HTERT RPE-1 (cell line): ENCODE measurements around the gene ZBTB46.
"Not testable (repeated sequence)": the region's sequence is repeated elsewhere in the genome, so short reads cannot be mapped to it uniquely, and the experiment has no call there.

Experiments
- in situ Hi-C: fragments of 300-500 bp; cut with MboI; formaldehyde crosslinking; loops from 4 replicates; pipeline ENCODE4 v1.14.3; 2020; ENCODE audit warnings: low sequenced_read_pairs

ZBTB46 gene

DNA sequence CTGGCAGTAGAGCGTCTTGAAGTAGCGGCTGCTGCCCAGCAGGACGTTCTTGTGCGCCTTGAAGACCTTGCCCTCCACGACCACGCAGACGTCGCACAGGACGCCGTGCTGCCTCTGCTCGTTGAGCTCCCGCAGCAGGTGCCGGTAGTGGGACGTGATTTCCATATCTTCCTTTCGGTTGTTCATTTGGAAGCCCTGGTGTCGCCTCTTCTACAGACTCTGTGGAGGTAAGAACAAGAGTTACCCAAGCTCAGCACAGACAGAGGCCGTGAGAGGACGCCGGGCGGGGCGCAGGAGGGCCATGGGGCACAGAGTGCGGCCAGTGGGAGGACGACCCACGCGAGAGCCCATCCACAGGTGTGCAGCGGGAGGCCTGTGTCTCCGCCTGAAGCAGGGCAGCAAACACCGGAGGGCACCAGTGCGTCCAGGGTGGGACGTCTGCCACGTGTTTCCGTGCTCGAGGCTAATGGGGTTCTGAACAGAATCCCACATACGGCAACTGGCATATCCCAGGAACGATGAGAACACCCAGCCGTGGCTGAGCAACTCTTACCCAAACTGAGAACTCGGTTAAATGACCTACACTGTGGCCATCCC, 40.4 kb downstream of the ZBTB46 start:
- in situ Hi-C loops, result no loop called here

DNA sequence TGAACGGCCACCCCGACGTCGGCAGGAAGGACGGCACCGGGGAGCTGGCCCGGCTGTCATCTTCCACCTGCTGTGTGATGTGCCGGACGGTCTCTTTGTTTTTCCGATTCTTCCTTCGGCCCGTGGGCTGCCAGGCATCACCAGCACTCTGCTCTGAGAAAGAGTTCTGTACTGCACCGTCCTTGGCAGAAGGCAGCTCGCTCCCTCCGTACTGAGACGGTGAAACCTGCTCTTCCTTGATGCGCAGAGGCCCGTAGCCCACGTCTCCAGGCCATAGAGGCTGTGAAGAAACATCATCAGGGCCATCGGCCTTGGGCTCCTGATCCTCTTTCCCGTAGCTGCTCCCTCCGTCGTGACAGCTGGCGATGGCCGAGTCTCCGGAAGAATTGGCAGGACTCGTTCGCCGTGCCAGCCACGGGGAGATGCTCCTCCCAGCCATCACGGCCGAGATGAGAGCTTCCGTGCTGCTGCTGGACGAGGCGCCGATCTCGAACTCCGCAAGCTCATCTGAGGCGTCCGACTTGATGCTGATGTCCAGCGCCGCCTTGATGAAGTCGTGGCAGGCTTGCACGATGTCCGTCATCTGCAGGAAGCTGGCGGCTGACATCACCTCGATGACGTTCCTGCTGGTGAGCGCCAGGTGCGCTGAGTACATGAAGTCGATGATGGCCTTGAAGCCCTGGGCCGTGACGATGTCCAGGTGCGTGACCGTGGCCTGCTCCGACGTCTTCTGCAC, 41.1 kb downstream of the ZBTB46 start:
- in situ Hi-C loops, result no loop called here

DNA sequence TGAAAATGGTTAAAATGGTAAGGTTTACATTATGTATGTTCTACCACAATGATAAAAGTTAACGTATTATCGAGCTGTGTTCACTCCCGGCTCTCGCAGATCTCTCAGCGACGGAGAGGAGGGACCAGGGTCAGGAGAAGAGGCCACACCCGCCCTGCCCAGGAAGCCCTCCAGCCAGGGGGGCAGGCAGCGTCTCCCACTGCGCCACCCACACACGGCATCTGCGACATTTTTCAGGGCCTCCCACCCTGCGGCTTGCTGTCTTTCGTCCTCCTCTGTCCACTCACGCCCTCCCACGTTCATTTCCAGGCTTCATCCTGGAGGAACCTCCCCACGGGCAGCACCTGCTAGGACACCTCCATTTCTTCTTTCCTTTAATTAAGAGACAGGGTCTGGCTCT, 43.3 kb downstream of the ZBTB46 start:
- in situ Hi-C loops, result no loop called here

DNA sequence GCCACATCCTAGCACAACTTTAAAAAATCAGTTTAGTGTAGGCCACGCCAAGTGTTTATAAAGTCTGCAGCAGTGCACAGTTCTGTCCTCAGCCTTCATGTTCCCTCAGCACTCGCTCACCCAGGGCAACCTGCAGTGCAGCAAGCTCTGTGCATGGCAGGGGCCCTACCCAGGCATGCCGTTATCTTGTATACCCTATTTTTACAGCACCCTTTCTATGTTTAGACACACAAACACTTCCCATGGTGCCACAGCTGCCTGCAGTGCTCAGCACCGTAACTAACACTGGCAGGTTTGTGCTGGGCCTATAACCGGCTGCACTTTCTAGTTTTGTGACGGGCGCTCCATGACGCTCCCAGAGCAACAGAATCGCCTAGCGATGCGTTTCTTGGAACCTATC, 43.8 kb downstream of the ZBTB46 start:
- in situ Hi-C loops, result no loop called here

DNA sequence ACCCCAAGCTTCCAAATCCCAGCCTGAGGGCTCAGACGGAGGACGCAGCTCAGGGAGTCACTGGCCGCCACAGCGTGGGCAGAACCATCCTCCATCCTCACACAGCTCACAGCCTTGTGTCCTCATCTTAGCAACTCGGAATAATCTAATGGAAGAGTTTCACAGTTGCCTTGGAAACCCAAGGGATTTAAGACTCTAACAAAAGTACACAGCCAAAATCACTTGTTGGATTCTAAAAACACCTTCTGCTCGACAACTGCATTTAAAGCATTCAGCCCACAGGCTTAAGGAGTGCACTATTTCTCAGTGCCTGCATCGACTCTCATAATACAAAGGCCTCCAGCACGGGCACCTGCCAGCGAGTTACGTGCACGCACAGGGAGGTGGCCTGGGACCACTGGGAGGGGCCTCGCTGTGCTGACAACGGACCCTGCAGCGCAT, 45.4 kb downstream of the ZBTB46 start:
- in situ Hi-C loops, result no loop called here

DNA sequence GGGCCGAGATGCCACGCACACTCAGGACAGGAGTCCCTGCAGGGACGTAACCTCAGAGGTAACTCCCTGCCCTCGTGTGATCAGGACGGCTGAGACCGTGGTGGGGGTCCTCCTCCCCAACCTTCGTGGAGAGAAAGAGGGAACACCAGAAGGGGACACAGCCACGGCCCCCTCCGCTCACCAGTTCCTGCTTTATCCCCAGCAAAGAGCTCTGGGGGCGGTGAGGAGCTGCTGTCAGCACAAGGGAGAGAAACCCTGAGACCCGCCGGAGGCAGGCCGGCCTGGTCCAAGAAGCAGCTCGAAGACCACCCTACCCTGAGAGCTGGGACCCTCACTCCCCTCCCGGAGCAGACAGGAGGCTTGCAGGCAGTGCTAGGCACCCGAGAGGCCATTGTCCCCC, 47.1 kb downstream of the ZBTB46 start:
- in situ Hi-C loops, result no loop called here

DNA sequence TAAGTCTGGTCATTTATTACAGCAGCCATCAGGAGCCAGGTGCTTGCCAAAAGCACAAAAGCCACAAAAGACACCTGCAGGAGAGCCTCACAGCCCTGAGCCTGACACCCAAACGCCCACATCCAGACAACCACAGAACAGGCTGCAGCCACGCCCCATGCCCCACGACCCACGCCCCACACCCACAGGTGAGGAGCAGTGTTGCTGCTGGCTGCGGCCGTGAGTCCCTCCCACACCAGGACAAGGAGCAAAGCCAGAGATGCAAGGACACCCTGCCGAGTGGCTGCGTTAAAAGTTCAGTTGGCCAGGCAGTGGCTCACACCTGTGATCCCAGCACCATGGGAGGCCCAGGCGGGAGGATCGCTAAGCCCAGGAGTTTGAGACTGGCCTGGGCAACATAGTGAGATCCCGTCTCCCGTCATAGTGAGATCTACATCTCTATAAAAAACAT, 48.5 kb downstream of the ZBTB46 start:
- in situ Hi-C loops, result no loop called here

DNA sequence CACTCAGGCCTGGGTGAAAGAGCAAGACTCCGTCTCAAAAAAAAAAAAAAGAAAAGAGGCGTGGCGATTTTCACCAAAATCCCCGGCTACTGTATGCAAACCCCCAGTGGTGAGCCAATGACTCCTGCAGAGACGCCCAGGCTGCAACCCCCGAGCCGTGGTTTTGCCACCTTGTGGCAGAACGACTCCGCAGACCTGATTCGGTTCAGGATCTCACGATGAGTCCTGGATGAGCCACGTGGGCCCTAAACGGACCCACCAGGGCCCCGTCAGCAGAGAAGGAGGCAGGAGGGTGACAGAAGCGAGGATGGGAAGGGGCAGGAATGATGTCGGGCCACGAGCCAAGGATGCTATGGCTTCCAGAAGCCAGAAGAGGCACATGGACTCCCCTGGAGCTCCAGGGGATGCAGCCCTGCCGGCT, 49.0 kb downstream of the ZBTB46 start:
- in situ Hi-C loops, result no loop called here

DNA sequence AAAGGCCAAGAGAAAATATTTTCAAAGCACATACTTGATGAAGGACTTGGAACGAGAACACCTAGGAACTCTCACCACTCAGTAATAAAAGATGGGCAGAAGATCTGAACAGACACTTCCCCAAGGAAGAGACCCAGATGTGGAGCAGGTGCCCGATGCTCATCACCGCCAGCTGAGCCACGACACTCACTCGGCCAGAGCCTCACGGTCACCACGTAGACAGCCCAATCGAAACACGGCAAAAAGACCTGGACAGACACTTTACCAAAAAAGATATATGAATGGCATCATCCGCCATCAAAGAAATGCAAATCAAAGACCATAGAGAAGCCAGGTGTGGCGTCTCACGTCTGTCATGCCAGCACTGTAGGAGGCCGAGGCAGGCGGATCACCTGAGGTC, 49.9 kb downstream of the ZBTB46 start:
- in situ Hi-C loops, result no loop called here

DNA sequence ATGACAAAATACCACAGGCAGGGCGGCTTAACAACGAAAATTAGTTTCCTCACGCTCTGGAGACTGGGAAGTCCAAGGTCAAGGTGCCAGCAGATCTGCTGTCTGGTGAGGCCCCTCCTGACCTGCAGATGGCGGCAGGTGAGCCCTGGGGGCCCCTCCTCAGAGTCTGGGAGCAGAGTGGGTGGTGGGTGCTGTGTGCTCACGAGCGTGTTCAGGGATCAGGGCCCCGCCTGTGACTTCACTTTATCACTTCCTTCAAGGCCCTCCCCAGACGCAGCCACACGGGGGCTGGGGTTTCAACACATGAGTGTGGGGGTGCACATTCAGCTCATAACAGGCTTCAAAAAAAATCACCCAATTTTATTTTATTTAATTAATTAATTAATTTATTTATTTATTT, 52.2 kb downstream of the ZBTB46 start:
- in situ Hi-C loops, result no loop called here

DNA sequence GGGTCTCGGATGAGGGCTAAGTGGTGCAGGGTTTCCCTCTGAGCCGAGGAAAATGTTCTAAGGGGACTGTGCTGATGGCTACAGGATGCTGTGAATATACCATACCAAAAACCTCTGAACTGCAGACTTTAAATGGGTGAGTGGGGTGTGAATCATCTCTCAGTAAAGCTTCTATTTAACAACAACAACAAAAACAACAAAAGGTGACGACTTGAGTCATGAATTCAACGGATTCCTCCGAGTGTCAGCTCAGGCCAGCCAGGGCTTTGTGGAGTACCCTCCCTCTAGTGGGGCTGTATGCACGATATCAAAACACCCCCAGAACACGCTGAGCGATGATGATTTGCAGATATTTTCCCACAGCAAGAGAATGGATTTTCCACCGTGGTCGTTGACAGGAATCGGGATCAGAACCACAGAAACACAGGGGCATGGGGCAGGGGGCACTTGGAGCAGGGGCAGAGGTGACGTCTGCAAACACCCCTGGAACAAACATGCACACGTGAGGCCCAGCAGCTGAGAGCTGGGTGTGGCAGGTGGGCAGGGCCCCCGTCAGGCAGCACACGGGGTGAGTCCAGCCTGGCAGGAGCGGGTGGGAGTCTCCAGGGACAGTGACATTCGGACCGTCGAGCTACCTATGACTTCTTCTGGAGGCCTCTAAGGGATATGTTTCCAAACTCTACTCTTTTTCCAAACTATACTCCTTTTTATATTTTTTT, 52.9 kb downstream of the ZBTB46 start:
- in situ Hi-C loops, result no loop called here

DNA sequence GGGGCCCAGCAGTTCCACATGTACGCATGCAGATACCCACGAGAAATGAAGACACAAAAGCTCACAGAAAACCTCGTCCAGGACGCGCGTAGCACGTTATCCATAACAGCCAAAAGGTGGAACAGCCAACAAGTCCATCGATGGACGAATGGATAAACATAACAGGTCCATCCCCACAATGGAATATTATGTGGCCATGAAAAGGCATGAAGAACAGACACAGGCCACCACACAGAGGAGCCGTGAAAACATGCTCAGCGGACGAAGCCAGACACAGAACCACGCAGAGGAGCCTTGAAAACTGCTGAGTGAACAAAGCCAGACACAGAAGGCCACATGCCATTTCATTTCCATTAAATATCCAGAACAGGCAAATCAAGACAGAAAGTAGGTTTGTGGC, 53.5 kb downstream of the ZBTB46 start:
- in situ Hi-C loops, result no loop called here

DNA sequence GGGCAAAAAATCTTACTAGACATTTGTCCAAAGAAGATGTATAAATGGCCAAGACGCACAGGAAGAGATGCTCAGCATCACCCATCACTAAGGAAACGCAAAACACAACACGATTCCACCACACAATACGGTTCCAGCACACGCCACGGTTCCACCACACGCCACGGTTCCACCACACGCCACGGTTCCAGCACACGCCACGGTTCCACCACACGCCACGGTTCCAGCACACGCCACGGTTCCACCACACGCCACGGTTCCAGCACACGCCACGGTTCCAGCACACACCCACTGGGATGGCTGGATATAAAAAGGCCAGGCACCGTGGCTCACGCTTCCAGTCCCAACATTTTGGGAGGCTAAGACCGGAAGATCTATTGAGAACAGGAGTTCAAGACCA, 54.2 kb downstream of the ZBTB46 start:
- in situ Hi-C loops, result not testable (repeated sequence)

DNA sequence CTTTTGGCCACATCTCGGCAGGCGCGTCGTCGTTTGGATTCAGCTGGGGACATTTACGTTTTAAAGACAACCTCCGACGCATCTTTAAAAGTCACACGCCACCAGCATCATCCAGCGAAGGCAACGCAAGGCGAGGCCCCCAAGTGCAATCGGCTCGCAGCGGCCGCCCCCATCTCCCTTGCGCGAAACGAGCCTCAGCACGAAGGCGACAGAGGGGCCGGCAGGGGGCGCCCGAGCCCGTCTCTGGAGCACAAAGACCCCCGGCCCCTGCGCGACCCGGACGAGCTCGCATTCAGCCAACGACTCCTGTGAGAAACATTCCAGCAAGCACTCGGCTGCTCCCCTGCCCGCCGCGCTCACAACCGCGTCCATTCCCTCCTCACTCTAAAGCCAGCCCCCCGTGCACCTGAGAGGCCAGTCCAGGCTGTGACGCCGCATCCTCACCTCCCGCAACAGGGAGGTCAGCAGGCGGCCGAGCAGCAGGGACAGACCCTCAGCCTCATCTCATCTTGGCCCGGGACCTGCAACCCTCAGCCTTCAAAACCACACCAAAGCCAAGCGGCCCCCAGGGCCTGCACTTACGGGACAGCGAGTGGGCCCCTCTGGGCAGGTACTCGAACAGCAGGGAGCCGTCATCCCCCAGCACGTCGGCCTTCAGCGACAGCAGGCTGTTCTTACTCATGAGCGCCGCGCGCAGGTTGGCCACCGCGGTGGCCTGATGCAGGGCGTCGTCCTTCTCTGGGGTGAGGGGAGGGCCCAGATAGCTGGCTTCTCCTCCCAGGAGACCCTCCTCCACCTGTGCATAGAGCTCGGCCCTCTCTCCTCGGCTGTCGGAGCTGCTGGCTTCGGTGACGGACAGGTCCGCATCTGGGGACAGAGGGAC, 55.7 kb downstream of the ZBTB46 start:
- in situ Hi-C loops, result no loop called here

DNA sequence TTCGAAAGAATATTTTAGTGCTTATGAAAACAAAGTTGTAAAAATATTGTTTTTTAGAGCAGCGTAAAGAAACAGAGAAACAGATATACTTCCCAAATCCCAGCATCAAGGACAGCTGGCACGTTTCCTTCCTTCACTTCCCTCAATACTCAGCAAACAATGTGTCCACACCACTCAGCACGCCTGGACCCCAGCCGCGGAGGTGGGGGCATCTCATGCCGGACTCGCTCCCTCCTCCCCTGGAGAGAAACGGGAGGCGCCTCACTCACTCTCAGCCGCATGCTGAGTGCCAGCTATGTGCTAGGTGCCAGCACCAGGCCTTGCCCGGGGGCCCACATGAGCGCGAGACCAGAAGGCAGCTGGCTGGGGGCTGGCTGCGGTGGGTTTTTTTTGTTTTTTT, 56.8 kb downstream of the ZBTB46 start:
- in situ Hi-C loops, result no loop called here

DNA sequence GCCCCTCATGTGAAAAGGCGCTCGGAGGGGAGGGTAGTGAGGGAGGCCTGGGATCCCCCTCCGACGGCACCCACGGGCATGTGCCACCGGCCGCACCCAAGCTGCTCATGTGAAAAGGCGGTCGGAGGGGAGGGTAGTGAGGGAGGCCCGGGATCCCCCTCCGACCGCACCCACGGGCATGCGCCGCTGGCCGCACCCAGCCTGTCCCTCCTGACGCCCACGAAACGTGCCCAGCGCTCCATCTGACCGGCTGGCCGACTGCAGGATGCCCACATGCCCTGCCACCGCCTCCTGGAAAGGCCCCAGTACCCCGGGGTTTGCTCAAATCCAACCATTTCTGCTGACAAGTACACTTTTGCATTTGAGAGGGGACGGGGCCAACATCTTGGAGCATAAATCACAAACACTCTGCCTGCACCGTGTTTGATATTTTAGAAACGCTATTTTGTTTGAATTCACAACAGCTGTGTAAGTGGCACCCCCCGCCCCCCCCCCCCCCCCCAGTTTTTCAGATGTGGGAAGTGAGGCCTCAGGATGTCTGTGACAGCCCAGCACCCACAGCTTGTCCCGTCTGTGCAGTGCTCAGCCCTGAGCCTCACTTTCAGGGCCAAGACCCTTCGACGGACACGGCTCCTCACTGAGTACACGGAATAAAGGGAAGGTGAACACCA, 57.4 kb downstream of the ZBTB46 start:
- in situ Hi-C loops, result no loop called here

DNA sequence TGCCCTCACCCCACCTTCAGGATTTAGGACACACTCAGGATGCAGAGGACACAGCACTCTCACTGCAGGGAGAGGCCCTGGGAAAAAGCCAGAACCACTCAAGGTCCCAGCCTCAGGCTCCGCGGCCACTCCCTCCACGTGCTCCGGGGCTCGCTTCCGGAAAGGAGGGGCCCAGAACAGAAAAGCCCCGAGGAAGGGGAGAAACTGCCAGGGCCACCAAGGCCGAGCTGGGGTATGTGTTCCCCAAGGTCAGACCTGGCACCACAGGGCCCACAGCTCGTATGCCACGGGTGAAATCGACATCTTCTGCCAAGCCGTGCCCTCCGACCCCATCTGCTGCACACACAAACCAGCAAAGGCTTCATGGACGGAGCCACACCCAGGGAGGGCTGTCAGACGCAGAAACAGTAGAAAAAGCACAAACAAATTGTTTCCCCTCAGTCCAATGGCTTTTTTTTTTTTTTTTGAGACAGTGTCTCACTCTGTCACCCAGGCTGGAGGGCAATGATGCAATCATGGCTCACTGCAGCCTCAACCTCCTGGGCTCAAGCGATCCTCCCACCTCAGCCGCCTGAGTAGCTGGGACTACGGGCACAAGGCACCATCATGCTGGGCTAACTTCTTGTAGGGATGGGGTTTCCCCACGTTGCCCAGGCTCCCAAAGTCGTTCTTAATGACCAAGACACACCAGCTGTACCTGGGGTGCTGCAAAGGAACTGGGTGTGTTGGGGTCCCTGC, 58.1 kb downstream of the ZBTB46 start:
- in situ Hi-C loops, result no loop called here

DNA sequence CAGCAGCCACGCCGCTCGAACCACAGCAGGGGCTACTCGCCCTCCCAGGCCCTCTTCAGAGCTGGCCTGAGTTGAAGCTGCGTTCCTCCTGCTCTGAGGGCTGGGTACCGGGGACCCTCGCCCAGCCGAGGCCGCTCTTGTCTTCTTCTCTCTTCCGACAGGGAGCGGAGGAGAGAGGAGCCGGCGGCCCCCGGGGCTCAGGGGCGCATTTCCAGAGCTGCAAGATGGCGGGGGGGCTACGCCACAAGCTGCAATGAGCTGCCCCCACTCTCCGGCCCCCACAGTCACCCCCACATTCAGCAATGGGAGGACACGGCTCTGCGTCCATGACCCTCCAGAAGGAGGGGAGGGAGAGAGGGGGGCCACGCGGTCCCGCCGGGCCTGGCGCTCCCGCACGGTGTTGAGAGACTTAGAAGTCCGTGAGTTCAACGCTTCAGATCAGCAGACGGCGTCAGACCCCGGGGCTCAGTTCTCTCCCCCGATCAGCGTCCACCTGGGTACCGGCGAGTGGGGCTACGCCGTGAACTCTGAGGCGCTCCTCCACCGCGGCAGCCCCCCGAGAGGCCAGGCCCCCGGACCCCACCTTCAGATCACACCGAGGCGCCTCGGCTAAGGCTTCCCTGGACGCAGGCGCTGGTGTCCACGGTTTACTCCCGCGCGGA, 59.9 kb downstream of the ZBTB46 start:
- in situ Hi-C loops, result no loop called here

DNA sequence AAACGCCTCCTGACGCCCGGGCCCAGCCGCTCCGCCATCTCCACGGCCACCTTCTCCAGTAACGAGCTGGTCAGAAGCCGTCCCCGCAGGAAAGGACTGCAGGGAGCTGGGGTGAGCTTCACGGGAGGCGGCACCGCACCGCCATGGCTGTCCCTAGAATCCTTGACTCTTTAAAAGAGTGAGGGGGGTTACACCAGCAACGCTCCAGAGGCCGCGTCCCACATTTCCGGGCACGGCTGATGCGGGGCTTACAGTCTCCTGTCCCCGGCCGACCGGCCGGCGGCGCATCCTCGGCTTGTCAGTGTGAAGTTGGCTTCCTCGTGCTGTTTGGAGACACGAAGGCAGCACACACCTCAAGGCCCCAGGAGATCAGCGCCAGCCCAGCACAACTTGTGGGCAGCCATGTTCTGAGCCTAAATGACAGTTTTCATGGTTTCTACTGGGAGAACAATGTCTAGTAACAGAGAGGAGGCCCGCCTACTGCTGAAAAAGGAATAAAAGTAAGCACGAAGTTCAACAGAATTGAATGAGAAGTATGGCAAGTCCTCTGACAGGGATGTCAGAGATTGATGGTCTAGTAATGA, 61.1 kb downstream of the ZBTB46 start:
- in situ Hi-C loops, result no loop called here
